GM12864 (cell line): ENCODE results near the gene ADGRD1.

Experiments
- DNase-seq: peaks from one replicate; pipeline ENCODE4 v3.0.0-alpha.2; 2011; ENCODE audit warnings: low read depth
- H3K4me3 ChIP-seq: 2 replicates; pipeline ENCODE4 v1.5.1; 2011; ENCODE audit warnings: mild to moderate bottlenecking, low read depth, low read length, control low read depth
- CTCF ChIP-seq: IDR thresholded peaks from 2 replicates; pipeline ENCODE4 v1.5.1; 2011; ENCODE audit warnings: low read depth, mild to moderate bottlenecking, moderate library complexity, low read length, control low read depth, inconsistent platforms; ENCODE audit errors: missing control alignments

The ADGRD1 gene

GRCh38 chr12:131063413-131063812 is 109.7 kb downstream of the ADGRD1 start:
- DNase-seq: no peak
- TF ChIP-seq CTCF: no peak
- H3K4me3 ChIP-seq: no peak overlapping the region

- DNase-seq: no peak
- H3K4me3 ChIP-seq: no peak overlapping the region
- no peak for TF ChIP-seq CTCF
Observed at GRCh38 chr12:131063960-131064359, 110.3 kb downstream of the ADGRD1 start.

- H3K4me3 ChIP-seq: no peak overlapping the region
- TF ChIP-seq CTCF: no peak
Observed at GRCh38 chr12:131065279-131065678, 111.6 kb downstream of the ADGRD1 start.

GRCh38 chr12:131065801-131066200 is 112.1 kb downstream of the ADGRD1 start:
- TF ChIP-seq CTCF: no peak
- DNase-seq: no peak

More at GRCh38 chr12:131065279-131065678, 111.6 kb downstream of the ADGRD1 start:
- no peak for DNase-seq

GRCh38 chr12:131066207-131066885 is 112.6 kb downstream of the ADGRD1 start:
- no peak for TF ChIP-seq CTCF
- DNase-seq: no peak
- H3K4me3 ChIP-seq: no peak overlapping the region

More at GRCh38 chr12:131065801-131066200, 112.1 kb downstream of the ADGRD1 start:
- H3K4me3 ChIP-seq: no peak overlapping the region

- no peak for TF ChIP-seq CTCF
- no peak for DNase-seq
Observed at GRCh38 chr12:131066886-131067490, 113.3 kb downstream of the ADGRD1 start.

More at GRCh38 chr12:131066886-131067490, 113.3 kb downstream of the ADGRD1 start:
- H3K4me3 ChIP-seq: no peak overlapping the region
